ENCODE data around the gene CHI3L1.
"Not testable (repeated sequence)": the region's sequence is repeated elsewhere in the genome, so short reads cannot be mapped to it uniquely, and the experiment has no call there.

The CHI3L1 gene

GRCh38 chr1:203186446-203187303, at the start of gene CHI3L1:
TSS of gene CHI3L1 (minus strand) at chr1:203186704. CDS start at chr1:203186623, 81 bp downstream.
- DNase-seq (ENCODE audit: extremely low read depth, low read depth) = no peak
- no peak for TF ChIP-seq CTCF (IDR thresholded peaks at IDR 0.05; ENCODE audit: low read depth, low read length, missing control alignments)
- no peak within 1 kb of the TSS for H3K4me3 ChIP-seq (replicated peaks; ENCODE audit: low read depth, low read length)

DNA sequence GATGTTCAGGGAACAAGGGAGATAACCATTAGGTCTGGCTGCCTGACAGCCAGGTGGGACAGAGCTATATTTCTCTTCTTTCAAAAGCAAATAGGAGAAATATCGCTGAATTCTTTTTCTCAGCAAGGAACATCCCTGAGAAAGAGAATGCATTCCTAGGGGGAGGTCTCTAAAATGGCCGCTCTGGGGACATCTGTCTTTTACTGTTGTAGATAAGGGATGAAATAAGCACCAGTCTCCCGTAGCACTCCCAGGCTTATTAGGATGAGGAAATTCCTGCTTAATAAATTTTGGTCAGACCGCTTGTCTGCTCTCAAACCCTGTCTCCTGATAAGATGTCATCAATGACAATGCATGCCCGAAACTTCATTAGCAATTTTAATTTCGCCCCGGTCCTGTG, 48.4 kb upstream of the CHI3L1 start:
- H3K4me3 ChIP-seq (replicated peaks; ENCODE audit: low read depth, low read length); DNase-seq (ENCODE audit: extremely low read depth, low read depth): not testable (repeated sequence)

DNA sequence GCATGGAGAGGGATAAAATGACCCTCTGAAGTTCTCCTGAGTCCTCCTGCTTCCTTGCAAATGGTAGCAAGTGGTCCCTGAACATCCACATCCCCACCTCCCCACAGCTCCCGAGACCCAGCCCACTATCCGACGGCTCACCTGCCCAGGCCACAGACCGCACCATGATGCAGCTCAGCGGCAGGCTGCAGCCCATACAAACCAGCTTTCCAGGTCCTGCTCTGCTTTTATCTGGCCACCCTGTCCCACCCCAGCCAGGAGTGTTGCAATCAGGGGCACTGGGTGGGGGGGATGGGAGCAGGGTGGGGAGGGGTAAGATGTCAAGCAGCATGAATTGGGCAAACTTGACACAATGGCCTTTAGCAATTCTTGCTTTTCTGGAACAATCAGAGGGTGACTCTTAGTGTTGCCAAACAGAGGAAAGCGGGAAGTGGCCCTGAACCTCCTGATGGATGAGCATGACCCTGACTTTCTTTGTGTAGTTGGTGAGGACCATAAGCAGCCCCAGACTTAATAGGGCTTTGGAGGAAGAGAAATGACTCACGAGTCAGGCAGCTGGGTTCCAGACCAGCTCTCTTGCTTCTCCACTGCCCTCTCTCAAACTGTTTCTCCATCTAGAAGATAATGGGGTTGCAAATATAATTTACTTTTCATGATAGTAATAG, 43.1 kb upstream of the CHI3L1 start, which contains the start of gene CHIT1:
Gene CHIT1 (minus strand): TSS at position 203 of the 665 bp plus-strand sequence. CDS start 37 bp downstream, at position 166.
- no peak for DNase-seq (ENCODE audit: extremely low read depth, low read depth)
- no peak for TF ChIP-seq CTCF (IDR thresholded peaks at IDR 0.05; ENCODE audit: low read depth, low read length, missing control alignments)
- no peak within 1 kb of the TSS for H3K4me3 ChIP-seq (replicated peaks; ENCODE audit: low read depth, low read length)

DNA sequence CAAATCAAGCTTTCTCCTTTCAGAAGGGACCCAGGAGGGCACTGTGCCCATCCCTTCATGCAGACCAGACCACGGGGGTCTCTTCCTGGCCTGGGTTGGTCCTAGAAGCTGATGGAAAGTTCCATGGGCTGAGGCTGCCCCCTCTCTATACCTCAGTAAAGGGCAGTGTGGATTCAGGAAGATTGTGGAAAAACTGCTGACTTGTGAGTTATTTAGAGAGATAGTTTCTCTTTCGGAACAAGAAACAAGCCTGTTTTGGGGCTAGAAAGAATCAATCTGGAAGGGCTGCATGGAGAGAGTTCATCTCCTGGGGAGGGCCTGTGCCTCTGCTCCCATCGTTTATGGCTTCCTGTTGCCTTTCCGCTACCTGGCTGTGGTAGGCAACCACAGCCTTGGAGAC, 42.2 kb upstream of the CHI3L1 start:
- no peak overlapping the region for H3K4me3 ChIP-seq (replicated peaks; ENCODE audit: low read depth, low read length)
- TF ChIP-seq CTCF (IDR thresholded peaks at IDR 0.05; ENCODE audit: low read depth, low read length, missing control alignments) = no peak
- DNase-seq (ENCODE audit: extremely low read depth, low read depth) = no peak

DNA sequence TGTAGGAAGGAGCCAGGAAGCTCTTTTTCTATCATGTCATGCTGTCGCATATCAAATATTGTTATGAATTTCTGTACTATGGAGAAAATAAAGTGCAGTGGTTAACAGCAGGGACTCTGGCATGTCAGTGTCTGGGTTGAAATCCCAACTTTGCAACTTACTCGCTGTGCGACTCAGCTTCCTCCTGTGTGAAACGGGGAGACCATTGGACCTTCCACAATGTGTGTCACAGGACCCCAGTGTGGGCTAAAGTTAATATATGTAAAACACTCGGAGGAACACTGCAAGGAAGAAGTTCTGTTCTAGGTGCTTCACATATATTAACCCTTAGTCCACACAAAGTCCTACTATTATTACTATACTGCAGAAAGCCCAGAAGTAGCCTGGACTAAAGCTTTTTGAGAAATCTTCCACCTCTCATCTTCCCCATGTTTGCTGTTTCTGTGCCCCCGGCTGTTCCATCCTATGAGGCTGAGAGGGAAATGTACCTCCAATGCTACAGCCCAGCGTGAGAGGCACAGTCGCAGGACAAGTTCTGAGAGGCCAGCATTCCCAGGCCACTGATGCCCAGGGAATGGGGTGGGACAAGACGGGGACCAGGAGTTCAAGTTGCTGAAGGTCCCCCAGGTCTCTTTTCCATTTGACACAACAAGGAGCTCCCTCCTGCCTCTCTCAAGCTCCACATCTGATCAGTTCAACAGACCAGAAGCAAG, 41.0 kb upstream of the CHI3L1 start:
- no peak for TF ChIP-seq CTCF (IDR thresholded peaks at IDR 0.05; ENCODE audit: low read depth, low read length, missing control alignments)
- no peak overlapping the region for H3K4me3 ChIP-seq (replicated peaks; ENCODE audit: low read depth, low read length)
- DNase-seq (ENCODE audit: extremely low read depth, low read depth) = no peak

GRCh38 chr1:203225071-203225470, 38.6 kb upstream of the CHI3L1 start:
- TF ChIP-seq CTCF (IDR thresholded peaks at IDR 0.05; ENCODE audit: low read depth, low read length, missing control alignments) = no peak
- DNase-seq (ENCODE audit: extremely low read depth, low read depth) = no peak
- H3K4me3 ChIP-seq (replicated peaks; ENCODE audit: low read depth, low read length) = no peak overlapping the region

All from HFF-Myc (cell line).